ENCODE results near the gene GPATCH2. TPM values are rescaled to one million over a fixed set of nuclear protein-coding genes. Genes with fewer than 3 reads are reported as not detected.

GPATCH2 gene
- total RNA-seq, 4 donors from 2014 or later = 8.6 to 248 (median 18.4) TPM

DNA sequence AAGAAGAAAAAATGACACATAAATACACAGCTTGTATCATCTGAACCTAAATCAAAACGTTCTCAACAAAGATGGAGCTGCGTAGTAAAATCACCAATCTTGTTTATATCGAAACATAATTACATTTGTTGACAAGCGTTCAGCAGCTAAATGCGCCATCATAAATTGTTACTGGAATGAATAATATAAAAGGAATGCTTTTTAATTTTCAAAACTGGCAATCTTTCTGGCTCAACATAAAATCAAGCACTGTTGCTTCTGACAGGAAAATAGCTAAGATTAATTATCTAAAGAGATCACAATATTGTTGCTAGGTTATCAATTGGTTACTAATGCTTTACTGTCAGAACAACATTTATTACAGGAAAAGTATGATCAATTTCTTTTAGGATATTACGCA lies 181.5 kb downstream of the GPATCH2 start:
- no peak for DNase-seq
- TF ChIP-seq EP300 (IDR thresholded peaks at IDR 0.05; ENCODE audit: low read depth) (no peak), POLR2A (IDR thresholded peaks at IDR 0.05) (no peak), POLR2AphosphoS5 (IDR thresholded peaks at IDR 0.05) (no peak)
- TF ChIP-seq, protein P1, sequence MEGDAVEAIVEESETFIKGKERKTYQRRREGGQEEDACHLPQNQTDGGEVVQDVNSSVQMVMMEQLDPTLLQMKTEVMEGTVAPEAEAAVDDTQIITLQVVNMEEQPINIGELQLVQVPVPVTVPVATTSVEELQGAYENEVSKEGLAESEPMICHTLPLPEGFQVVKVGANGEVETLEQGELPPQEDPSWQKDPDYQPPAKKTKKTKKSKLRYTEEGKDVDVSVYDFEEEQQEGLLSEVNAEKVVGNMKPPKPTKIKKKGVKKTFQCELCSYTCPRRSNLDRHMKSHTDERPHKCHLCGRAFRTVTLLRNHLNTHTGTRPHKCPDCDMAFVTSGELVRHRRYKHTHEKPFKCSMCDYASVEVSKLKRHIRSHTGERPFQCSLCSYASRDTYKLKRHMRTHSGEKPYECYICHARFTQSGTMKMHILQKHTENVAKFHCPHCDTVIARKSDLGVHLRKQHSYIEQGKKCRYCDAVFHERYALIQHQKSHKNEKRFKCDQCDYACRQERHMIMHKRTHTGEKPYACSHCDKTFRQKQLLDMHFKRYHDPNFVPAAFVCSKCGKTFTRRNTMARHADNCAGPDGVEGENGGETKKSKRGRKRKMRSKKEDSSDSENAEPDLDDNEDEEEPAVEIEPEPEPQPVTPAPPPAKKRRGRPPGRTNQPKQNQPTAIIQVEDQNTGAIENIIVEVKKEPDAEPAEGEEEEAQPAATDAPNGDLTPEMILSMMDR (IDR thresholded peaks at IDR 0.05) = no peak
- in situ Hi-C loops (cut with MboI; ENCODE audit: low pct_ligation_motif_present in 1 of 4, low pct_unique_long_range_greater_than_20kb in 1 of 4, low sequenced_read_pairs in 3 of 4) (no loop called here), intact Hi-C loops (cut with DNase I; ENCODE audit: low total_unique reads) (no loop called here)
- Histone ChIP-seq H3K27me3 (no peaks in the 10 kb centered on the region), H3K4me1 (no peaks in the 10 kb centered on the region), H3K9me3 (no peaks in the 10 kb centered on the region), H3K4me3 (no peak overlapping the region), H3K36me3 (peaks cover 0 to 9% (median 2%) of the 10 kb centered on the region in 4 donors), H3K27ac (no peak overlapping the region)
- 91 to 92% methylated on average over 6 of the region's 6 CpGs for WGBS, 2 donors (ENCODE audit: low coverage in 1 of 2)

DNA sequence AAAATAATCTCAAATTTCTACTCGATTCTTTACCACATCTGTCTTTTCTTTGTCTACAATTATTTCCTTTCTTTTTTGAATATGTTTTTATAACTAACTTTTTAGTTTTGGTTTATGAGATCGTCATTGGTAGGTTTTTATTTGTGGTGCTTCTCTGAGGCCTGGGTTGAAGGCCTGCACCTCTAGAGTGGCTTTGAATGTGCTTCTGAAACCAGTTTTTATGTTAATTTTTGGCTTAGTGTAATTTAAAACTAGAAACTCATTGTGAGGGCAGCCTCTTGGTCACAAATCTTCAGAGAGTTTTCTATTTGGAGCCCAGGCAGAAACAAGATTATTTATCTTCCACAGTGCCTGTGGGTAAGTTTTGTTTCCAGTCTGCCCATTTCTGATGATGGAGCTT lies 187.0 kb downstream of the GPATCH2 start:
- Histone ChIP-seq H3K27ac (no peak overlapping the region), H3K4me3 (no peak overlapping the region), H3K36me3 (peaks cover 0 to 14% (median 2%) of the 10 kb centered on the region in 4 donors), H3K27me3 (no peaks in the 10 kb centered on the region), H3K9me3 (peaks cover 0 to 2% of the 10 kb centered on the region in 2 donors), H3K4me1 (no peaks in the 10 kb centered on the region)
- in situ Hi-C loops (cut with MboI; ENCODE audit: low pct_ligation_motif_present in 1 of 4, low pct_unique_long_range_greater_than_20kb in 1 of 4, low sequenced_read_pairs in 3 of 4) = no loop called here
- intact Hi-C loops (cut with DNase I; ENCODE audit: low total_unique reads) = no loop called here
- WGBS, 2 donors (ENCODE audit: low coverage in 1 of 2) = 96 to 100% methylated on average over 2 of the region's 2 CpGs
- TF ChIP-seq POLR2A (IDR thresholded peaks at IDR 0.05) (no peak), EP300 (IDR thresholded peaks at IDR 0.05; ENCODE audit: low read depth) (no peak), POLR2AphosphoS5 (IDR thresholded peaks at IDR 0.05) (no peak)
- no peak for DNase-seq

DNA sequence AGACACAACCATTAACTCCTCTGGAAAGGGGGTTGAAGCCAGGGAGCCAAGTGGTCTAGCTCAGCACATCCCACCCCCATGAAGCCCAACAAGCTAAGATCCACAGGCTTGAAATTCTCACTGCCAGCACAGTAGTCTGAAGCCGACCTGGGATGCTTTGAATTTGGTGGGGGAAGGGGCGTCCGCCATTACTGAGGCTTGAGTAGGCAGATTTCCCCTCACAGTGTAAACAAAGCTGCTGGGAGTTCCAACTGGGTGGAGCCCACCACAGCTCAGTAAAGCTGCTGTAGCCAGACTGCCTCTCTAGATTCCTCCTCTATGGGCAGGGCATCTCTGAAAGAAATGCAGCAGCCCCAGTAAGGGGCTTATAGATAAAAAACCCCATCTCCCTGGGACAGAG lies 193.5 kb downstream of the GPATCH2 start:
- no peaks in the 10 kb centered on the region for H3K4me1 ChIP-seq
- TF ChIP-seq POLR2A (IDR thresholded peaks at IDR 0.05) (no peak), POLR2AphosphoS5 (IDR thresholded peaks at IDR 0.05) (no peak), EP300 (IDR thresholded peaks at IDR 0.05; ENCODE audit: low read depth) (no peak)
- TF ChIP-seq, protein P1 (IDR thresholded peaks at IDR 0.05) = no peak
- in situ Hi-C loops (cut with MboI; ENCODE audit: low pct_ligation_motif_present in 1 of 4, low pct_unique_long_range_greater_than_20kb in 1 of 4, low sequenced_read_pairs in 3 of 4) = no loop called here

DNA sequence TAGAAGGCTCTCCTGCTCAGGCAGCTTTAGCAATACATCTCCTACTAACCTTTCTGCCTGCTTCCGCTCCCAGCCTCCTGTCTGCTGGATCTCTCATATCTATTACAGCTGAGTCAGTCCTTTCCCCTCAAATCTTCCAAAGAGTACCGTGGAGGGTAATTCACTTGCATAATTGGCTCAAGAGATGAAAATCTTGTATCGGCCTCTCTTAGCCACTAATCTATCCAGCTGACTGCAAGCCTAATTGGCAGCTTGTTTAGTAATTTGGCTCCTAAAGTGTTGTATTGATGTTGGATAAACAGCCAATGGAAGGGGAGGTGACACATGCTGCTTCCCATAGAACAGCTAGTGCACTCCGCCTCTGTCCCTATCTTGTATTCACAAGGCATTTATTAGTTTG lies 195.7 kb downstream of the GPATCH2 start:
- no peak overlapping the region for H3K4me3 ChIP-seq
- no peak overlapping the region for H3K27ac ChIP-seq
- no peaks in the 10 kb centered on the region for H3K27me3 ChIP-seq
- H3K4me1 ChIP-seq = no peaks in the 10 kb centered on the region
- no peak for DNase-seq
- WGBS, 2 donors (ENCODE audit: low coverage in 1 of 2) = 86 to 94% methylated on average over 3 to 4 of the region's 4 CpGs
- in situ Hi-C loops (cut with MboI; ENCODE audit: low pct_ligation_motif_present in 1 of 4, low pct_unique_long_range_greater_than_20kb in 1 of 4, low sequenced_read_pairs in 3 of 4) (no loop called here), intact Hi-C loops (cut with DNase I; ENCODE audit: low total_unique reads) (no loop called here)
- no peak for TF ChIP-seq POLR2A (IDR thresholded peaks at IDR 0.05)
- TF ChIP-seq EP300 (IDR thresholded peaks at IDR 0.05; ENCODE audit: low read depth) = no peak
- no peak for TF ChIP-seq POLR2AphosphoS5 (IDR thresholded peaks at IDR 0.05)
- TF ChIP-seq, protein P1 (IDR thresholded peaks at IDR 0.05) = no peak
- H3K9me3 ChIP-seq = no peaks in the 10 kb centered on the region
- no peaks in the 10 kb centered on the region for H3K36me3 ChIP-seq

More for the DNA sequence above, 193.5 kb downstream of the GPATCH2 start:
- intact Hi-C loops (cut with DNase I; ENCODE audit: low total_unique reads) = no loop called here
- peaks cover 0 to 2% of the 10 kb centered on the region in 2 donors for H3K9me3 ChIP-seq
- H3K27ac ChIP-seq = no peak overlapping the region
- no peaks in the 10 kb centered on the region for H3K27me3 ChIP-seq
- no peak for DNase-seq
- H3K36me3 ChIP-seq = no peaks in the 10 kb centered on the region
- no peak overlapping the region for H3K4me3 ChIP-seq
- 81% methylated on average over 3 of the region's 3 CpGs; no CpG with 5 or more reads in 1 of the 2 donors for WGBS, 2 donors (ENCODE audit: low coverage in 1 of 2)

DNA sequence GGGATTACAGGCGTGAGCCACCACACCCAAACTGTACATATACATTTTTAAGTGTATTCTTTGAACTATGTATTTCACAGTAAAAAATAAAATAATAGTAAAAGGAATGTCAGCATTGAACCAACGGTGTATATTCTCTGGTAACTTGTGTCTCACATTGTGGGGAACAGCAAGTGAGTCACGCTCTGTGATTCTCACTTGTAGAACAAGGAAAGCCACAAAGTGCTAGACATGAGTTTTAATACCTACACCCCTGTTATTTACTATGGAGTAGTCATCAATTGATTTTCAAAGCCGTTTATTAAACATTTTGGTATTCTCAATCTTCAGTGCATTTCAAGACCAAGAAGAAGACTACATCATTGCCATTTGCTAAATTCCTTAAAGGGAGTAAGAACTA lies 197.2 kb downstream of the GPATCH2 start:
- intact Hi-C loops (cut with DNase I; ENCODE audit: low total_unique reads) = no loop called here
- Histone ChIP-seq H3K27ac (no peak overlapping the region), H3K36me3 (no peaks in the 10 kb centered on the region), H3K9me3 (no peaks in the 10 kb centered on the region), H3K27me3 (no peaks in the 10 kb centered on the region), H3K4me1 (no peaks in the 10 kb centered on the region), H3K4me3 (no peak overlapping the region)
- 90 to 91% methylated on average over 4 of the region's 4 CpGs for WGBS, 2 donors (ENCODE audit: low coverage in 1 of 2)
- TF ChIP-seq POLR2A (IDR thresholded peaks at IDR 0.05) = no peak
- no peak for TF ChIP-seq EP300 (IDR thresholded peaks at IDR 0.05; ENCODE audit: low read depth)
- TF ChIP-seq, protein P1 (IDR thresholded peaks at IDR 0.05) = no peak
- TF ChIP-seq POLR2AphosphoS5 (IDR thresholded peaks at IDR 0.05) = no peak
- in situ Hi-C loops (cut with MboI; ENCODE audit: low pct_ligation_motif_present in 1 of 4, low pct_unique_long_range_greater_than_20kb in 1 of 4, low sequenced_read_pairs in 3 of 4) = no loop called here
- no peak for DNase-seq
